ENCODE results near the gene KCNJ4. TPM values are rescaled to one million over a fixed set of nuclear protein-coding genes. Genes with fewer than 3 reads are reported as not detected.

The KCNJ4 gene
- total and polyA plus RNA-seq, 10 of the 15 experiments (the other 5 are each of a cell fraction or from before 2014, with no cell fraction given) = not detected

DNA sequence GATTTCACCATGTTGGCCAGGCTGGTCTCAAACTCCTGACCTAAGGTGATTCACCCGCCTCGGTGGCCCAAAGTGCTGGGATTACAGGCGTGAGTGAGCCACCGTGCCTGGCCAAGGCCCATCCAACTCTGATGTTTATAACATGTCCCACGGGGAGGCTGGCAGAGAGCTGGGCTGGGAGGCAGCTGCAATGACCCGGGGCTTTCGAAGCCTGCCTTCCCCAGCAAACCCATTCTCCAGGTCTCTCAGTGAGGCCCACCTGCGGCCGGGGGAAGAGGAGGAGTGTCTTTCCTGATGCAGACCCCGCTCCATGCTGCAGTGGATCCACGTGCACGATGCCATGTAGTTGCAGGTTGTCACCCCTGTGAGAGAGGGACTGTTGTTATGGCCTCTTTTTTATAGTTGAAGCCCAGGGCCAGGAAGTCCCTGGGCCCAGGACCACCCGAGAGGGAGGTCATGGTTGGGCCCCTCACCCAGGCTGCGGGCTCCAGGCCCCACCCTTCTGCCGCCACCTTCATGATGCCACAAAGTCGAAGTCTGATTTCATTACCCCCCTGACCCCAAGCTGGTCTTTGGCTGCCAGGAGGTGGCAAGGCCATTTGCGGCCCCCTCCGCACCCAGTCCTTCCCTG is 38.3 kb downstream of the KCNJ4 start:
- H3K27me3 ChIP-seq (replicated peaks in 1 of 2; ENCODE audit: control insufficient read depth in 2 of 2, insufficient read depth in 2 of 2, low read length in 1 of 2) = no peaks in the 10 kb centered on the region; a peak in 1 of 4 replicates
- no peak overlapping the region for H3K9ac ChIP-seq (ENCODE audit: control insufficient read depth, insufficient read depth, low read length)
- no peaks in the 10 kb centered on the region for H3K79me2 ChIP-seq (ENCODE audit: control insufficient read depth, insufficient read depth, low read length)
- SMC1A ChIA-PET (ENCODE audit: uncharacterized antibody, unreplicated experiment) = interaction anchor here (1.1 kb wide), 1 partner anchor 146 kb away, joined by 3 read pairs; no protein-coding TSS in a partner anchor
- CTCF ChIA-PET = interaction anchor here (1.1 kb wide), 1 partner anchor 64 kb away, joined by 3 read pairs; no protein-coding TSS in a partner anchor
- 54% methylated on average over 17 of the region's 18 CpGs for WGBS (ENCODE audit: insufficient coverage, insufficient replicate concordance, low lambda C conversion rate, missing lambda C conversion rate)
- TF ChIP-seq CEBPB (IDR thresholded peaks at IDR 0.05; ENCODE audit: borderline replicate concordance in 1 of 2, low read depth in 2 of 2, low read length in 2 of 2) = no peak
- TF ChIP-seq, protein P1, sequence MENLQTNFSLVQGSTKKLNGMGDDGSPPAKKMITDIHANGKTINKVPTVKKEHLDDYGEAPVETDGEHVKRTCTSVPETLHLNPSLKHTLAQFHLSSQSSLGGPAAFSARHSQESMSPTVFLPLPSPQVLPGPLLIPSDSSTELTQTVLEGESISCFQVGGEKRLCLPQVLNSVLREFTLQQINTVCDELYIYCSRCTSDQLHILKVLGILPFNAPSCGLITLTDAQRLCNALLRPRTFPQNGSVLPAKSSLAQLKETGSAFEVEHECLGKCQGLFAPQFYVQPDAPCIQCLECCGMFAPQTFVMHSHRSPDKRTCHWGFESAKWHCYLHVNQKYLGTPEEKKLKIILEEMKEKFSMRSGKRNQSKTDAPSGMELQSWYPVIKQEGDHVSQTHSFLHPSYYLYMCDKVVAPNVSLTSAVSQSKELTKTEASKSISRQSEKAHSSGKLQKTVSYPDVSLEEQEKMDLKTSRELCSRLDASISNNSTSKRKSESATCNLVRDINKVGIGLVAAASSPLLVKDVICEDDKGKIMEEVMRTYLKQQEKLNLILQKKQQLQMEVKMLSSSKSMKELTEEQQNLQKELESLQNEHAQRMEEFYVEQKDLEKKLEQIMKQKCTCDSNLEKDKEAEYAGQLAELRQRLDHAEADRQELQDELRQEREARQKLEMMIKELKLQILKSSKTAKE (IDR thresholded peaks at IDR 0.05; ENCODE audit: low read depth, poor library complexity, severe bottlenecking) = no peak
- no peaks in the 10 kb centered on the region; the same call in 1 of the 2 replicates for H3K4me1 ChIP-seq (ENCODE audit: control insufficient read depth, insufficient read depth, low read length)
- BruUV-seq (replicated peaks) = no TSS peak
- POLR2A ChIA-PET = no interaction called here
- no peaks in the 10 kb centered on the region for H3K36me3 ChIP-seq (ENCODE audit: control insufficient read depth in 2 of 2, insufficient read depth in 2 of 2, low read length in 1 of 2)
- H2AFZ ChIP-seq (ENCODE audit: control insufficient read depth, low read depth, low read length) = no peak overlapping the region
- H3K4me2 ChIP-seq (ENCODE audit: control insufficient read depth, insufficient read depth) = no peak overlapping the region
- FAIRE-seq = no peak
- RAD21 ChIA-PET (ENCODE audit: unreplicated experiment) = interaction anchor here (0.7 kb wide), 1 partner anchor 363 kb away, joined by 3 read pairs; no protein-coding TSS in a partner anchor
- ATAC-seq = no peak
- no peaks in the 10 kb centered on the region for H3K9me3 ChIP-seq (replicated peaks; ENCODE audit: control insufficient read depth, insufficient read depth, low read length)
- no peak for DNase-seq (ENCODE audit: low read depth, low spot score)
- in situ Hi-C loops (cut with MboI) (no loop called here), intact Hi-C loops (cut with micrococcal nuclease; ENCODE audit: unreplicated experiment) (loop anchor here (5.0 kb wide), 1 partner anchor 156 kb away; the partner anchor contains the start of gene DMC1)
- no peaks in the 10 kb centered on the region for H4K20me1 ChIP-seq (ENCODE audit: control insufficient read depth, insufficient read depth)
- H3K4me3 ChIP-seq = no peak overlapping the region
- H3K27ac ChIP-seq (ENCODE audit: control insufficient read depth, insufficient read depth) = no peak overlapping the region
